GM18858 (cell line): ENCODE data around the gene NME7.
"Not testable (repeated sequence)": the region's sequence is repeated elsewhere in the genome, so short reads cannot be mapped to it uniquely, and the experiment has no call there.

Experiments used
- ATAC-seq: cut with Tn5 transposase; IDR thresholded peaks from one replicate; pipeline ENCODE4 v1.9.1; 2021; ENCODE audit not compliant: unreplicated experiment

The NME7 gene, protein sequence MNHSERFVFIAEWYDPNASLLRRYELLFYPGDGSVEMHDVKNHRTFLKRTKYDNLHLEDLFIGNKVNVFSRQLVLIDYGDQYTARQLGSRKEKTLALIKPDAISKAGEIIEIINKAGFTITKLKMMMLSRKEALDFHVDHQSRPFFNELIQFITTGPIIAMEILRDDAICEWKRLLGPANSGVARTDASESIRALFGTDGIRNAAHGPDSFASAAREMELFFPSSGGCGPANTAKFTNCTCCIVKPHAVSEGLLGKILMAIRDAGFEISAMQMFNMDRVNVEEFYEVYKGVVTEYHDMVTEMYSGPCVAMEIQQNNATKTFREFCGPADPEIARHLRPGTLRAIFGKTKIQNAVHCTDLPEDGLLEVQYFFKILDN

DNA sequence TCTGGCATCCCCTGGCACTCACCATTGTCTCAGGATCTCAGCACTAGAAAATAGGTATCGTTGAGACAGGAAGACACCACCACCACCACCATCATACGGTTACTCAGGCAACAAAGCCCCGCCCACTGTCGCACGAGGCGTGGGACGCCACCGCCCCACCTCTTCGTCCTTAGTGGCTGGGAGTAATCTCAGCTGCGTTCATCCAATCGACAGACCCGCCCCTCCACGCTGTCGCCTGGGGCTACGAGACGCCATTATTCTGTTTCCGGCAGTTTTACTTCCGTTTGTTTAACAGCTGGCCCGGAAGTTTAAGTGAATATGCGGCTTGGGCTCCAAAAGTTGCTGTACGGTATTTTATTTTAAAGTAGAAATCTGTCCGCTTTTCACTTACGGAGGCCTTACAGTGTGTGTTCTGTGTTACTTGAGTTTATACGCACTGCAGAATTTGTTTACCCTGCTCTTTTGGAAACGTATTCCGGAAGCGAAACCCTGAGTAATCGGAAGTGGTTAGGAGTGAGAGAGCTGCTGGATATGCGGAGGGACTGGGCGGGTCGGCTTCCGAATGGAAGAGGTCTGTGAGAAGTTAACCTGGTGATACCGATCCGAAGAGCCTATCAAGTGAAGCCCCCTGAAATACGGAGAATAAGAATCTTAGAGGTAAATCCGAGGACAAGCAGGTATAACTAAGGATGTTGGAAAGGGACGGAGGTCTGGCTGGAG lies at the start of gene NME7, which contains the start of gene BLZF1:
TSS of gene NME7 (minus strand) at position 112 of the 720 bp plus-strand sequence. CDS start at position 25, 87 bp downstream.
TSS of gene BLZF1 (plus strand) at position 510 of the 720 bp plus-strand sequence. CDS start 1,328 bp downstream, outside the sequence.
- peak; percentile 83 for ATAC-seq

DNA sequence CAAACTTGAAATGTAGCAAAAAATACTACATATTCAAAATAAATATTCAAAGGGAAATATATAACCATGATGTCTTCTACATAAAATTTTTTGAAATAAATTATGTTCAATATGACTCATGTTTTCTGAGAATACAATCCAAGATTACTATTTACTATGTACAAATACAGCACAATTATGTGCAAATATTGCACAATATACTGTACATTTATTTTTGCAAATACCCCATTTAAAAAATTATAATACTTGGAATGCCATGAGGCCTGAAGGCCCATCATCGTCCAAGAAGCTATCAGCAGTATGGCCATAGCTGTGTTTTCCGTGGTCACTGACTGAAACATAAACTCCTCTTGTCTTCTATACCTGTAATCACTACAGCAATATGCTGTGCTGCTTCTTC lies 47.4 kb upstream of the NME7 start:
- no peak for ATAC-seq

DNA sequence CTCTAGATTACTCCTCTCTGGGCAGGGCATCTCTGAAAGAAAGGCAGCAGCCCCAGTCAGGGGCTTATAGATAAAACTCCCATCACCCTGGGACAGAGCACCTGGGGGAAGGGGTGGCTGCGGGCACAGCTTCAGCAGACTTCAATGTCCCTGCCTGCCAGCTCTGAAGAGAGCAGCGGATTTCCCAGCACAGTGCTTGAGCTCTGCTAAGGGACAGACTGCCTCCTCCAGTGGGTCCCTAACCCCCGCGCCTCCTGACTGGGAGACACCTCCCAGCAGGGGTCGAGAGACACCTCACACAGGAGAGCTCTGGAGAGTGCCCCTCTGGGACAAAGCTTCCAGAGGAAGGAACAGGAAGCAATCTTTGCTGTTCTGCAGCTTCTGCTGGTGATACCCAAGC lies 40.7 kb upstream of the NME7 start:
- not testable (repeated sequence) for ATAC-seq

DNA sequence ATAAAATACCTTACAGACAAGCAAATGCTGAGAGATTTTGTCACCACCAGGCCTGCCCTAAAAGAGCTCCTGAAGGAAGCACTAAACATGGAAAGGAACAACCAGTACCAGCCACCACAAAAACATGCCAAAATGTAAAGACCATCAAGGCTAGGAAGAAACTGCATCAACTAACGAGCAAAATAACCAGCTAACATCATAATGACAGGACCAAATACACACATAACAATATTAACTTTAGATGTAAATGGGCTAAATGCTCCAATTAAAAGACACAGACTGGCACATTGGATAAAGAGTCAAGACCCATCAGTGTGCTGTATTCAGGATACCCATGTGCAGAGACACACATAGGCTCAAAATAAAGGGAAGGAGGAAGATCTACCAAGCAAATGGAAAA lies 35.0 kb upstream of the NME7 start:
- not testable (repeated sequence) for ATAC-seq

DNA sequence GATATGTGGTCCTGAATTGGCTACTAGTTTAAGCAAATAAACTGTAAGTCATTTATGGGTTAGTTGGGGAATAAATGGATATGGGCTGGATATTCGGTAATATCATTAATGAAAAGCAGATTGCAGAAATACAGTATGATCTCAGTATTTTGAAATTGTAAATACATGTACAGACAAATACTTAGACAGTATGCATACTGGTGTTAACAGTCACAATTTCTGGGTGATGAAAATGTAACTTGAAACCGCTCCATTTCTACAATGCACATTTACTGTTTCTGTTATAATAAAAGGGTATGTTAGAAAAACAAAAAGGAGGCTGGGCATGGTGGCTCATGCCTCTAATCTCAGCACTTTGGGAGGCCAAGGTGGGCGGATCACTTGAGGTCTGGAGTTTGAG lies 28.4 kb upstream of the NME7 start:
- no peak for ATAC-seq

DNA sequence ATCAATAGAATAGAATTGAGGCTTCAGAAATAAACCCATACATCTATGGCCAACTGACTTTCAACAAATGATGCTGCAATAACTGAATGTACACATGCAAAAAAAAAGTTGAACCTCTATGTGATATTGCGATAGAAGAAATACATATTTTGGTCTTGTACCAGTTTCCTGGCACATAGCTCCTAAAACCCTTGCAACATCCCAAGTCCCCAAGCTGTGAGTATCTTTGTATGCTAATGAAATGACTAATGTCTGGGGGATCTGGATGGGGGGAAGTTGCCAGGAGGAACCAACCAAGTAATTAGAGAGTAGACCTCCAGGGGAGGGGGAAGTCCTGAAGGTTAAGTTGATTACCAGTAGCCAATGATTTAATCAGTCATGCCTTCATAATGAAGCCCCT lies 24.8 kb upstream of the NME7 start:
- ATAC-seq, result no peak

DNA sequence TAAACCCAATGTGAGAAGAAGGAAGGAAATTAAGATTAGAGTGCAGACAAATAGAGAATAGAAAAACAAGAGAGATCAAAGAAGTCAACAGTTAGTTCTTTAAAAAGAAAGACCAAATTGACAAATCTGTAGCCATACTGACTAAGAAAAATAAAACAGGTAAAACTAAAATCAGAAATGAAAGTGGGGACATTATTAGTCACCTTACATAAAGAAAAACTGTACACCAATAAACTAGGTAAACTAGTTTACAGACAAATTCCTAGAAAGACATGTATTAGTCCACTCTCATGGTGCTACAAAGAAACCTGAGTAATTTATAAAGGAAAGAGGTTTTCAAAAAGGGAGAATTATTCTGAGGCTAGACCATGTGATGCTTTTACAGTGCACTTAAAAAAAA lies 22.7 kb upstream of the NME7 start:
- peak; percentile 91 for ATAC-seq

DNA sequence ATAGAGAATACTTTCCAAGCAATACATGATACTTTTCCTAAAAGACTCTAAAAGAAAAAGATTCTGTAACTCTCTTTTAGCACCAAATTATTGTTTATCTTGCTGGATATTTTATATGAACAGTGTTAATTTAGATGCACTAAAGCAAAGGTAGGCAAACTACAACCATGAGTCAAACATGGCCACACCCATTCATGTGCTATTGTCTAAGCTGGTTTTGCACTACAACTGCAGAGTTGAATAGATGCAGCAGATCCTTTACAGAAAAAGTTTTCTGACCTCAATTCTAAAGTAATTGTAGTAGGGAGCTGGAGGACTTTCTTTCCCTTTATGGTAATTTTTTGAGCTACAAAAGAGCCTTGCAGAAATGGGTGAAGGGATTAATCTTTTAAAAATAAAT lies 19.8 kb upstream of the NME7 start:
- ATAC-seq, result no peak

DNA sequence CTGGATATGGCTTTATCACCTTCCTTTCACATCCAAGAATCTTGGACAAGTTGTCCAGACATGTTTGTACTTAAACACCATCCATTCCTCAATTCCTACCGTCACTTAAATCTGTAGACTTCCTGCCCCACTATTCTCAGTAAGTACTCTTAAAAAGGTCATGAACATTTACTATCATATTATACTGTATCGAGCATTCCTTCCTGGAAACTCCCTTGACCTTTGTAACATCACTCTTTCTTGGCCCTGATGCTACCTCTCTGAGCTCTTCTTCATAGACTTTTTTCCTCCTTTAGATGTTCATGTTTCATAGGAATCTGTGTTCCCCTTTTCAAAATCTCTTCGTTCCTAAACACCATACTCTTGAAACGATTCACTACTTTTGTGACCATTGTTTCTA lies 15.9 kb upstream of the NME7 start:
- ATAC-seq, result no peak

DNA sequence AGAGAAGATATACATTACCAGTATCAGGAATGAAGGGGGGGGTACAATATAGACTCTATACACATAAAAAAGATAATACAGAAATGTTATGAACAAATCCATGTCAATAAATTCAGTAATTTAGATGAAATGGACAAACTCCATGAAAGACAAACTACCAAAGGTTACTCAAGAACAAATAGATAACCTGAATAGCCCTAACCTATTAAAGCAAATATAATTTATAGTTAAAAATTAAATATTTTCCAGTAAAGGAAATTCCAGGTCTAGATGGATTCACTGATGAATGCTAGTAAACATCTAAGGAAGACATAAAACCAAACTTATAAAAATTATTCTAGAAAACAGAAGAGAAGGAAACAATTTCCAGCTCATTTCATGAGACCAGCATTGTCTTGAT lies 13.6 kb upstream of the NME7 start:
- no peak for ATAC-seq

DNA sequence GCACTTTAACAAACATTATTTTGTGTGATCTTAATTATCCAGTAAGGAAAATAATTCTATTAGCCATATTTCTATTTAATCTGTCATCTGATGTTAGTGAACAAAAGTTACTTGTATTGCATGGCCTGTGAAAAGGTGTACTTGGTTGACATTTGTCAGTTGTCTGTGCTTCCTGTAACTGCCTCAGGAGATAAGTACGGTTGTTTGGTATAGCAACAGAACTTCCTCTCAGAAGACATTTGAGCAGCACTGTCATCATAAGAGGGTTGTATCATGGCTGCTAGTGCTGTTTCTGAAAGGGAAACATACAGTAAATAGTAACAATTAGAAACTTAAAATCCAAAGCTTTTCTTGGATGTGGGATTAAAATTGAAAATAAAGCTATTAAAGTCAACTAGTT lies 3.8 kb upstream of the NME7 start:
- ATAC-seq, result no peak

DNA sequence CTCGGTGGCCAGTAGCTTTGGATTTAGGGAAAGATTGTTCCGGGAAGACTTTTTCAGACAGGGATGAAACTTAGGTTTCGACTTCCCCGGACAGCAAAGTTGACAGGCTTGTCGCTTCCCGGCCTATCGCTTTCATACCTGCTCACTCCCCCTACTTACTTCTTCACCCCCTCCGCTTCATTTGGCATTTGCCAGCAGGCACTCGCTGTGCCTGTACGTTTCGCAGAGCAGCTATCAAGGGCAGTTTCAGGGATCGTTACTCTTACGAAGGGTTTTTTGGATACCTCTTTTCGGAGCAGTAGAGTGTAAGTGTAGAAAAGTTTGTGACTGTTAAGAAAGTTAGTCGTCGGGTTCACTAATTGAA lies 791 bp upstream of the NME7 start:
- no peak for ATAC-seq

DNA sequence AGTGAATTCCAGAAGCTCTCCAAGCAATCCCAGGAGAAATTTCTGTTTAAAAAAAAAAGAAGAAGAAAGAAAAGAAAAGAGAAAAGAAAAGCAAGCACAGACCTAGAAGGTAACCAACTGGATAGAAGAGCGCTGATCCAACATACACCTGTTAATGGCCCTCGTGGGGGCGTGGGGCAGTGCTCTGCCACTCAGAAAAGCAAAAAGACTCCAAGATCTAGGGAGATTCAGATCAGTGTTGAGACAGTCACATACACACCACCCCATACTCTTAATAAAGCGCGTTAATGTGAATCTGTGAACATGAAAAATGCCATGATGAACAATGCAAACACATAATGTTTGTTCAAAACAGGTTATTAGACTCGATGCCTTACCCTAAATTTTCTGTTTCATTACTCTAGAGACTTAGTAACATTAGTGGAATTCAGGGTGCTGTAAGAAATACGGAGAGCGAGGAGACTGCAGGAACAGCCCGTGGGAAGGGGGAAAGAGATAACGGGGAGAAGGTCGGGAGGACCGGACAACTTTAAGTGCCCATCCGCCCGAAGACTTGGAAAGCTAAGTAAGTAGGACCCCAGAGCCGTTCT lies 406 bp downstream of the NME7 start:
- no peak for ATAC-seq

DNA sequence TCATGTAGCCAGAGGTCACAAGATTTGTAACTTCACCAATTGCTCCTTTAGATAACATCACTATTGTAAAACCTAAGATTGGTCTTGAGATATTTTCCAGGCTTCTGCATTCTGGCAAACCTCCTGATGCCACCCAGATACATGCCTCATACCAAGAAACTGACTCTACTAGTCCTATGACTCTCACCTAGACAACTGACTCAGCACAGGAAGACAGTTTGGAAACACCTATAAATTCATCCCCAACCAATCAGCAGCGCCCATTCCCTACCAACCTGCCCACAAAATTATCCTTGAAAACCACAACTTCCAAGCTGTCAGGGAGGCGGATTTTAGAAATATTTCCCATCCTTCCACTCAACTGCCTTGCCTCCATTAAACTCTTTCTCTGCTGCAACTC lies 2.6 kb downstream of the NME7 start:
- ATAC-seq, result no peak

DNA sequence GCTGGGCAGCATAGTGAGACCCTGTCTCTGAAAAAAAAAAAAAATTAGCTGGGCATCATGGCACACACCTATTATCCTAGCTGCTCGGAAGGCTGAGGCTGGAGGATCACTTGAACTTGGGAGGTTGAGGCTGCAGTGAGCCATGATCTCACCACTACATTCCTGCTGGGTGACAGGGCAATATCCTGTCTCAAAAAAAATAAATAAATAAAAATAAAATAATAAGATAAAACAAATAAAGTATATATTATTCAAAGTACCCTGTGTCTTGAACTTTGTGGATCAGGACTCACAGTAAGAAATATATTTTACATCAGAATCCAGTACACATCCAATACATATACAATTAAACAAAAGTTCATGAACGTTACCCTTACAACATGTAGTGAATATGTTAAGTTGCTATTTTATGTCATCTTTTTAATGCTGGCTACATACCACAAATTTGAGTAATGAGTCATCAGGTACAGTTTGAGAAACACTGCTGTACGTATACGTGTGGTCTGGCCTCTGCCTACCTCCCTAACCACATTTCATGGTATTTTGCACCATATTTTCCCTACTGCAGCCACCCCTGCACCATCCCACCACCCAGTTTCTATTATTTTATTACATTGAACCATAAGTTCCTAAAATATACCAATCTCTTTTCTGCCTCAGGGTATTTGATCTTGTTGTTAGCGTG lies 4.4 kb downstream of the NME7 start:
- ATAC-seq, result peak; percentile 42

DNA sequence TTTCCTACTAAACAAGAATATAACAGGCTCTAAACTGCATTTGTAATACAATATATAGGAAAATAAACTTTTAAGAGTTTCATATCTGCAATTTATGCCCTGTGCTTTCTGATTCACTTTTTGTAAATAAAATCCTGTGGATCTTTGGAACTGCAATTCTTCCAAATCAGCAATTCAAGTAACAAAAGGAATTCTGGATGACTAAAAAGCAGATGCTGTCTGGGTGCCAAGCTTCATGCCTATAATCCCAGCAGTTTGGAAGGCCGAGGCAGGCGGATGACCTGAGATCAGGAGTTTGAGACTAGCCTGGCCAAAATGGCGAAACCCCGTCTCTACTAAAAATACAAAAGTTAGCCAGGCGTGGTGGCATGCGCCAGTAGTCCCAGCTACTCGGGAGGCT lies 6.3 kb downstream of the NME7 start:
- no peak for ATAC-seq

DNA sequence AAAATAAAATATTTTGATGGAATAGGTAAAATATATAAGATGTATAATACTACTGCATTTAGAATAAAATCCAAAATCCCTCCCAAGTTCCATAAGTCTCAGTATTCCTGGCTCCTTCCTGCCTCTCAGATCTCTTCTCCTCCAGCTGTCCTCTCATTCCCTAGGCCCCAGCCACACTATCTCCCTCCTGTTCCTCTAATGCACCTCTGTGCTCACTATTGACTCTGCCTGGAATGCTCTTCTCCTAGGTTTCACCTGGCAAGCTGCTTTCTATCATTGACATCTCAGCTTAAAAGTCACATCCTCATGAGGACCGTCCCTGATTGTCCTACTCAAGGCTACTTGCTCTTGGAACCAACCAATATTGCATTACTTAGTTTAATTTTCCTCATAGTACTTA lies 7.2 kb downstream of the NME7 start:
- no peak for ATAC-seq

DNA sequence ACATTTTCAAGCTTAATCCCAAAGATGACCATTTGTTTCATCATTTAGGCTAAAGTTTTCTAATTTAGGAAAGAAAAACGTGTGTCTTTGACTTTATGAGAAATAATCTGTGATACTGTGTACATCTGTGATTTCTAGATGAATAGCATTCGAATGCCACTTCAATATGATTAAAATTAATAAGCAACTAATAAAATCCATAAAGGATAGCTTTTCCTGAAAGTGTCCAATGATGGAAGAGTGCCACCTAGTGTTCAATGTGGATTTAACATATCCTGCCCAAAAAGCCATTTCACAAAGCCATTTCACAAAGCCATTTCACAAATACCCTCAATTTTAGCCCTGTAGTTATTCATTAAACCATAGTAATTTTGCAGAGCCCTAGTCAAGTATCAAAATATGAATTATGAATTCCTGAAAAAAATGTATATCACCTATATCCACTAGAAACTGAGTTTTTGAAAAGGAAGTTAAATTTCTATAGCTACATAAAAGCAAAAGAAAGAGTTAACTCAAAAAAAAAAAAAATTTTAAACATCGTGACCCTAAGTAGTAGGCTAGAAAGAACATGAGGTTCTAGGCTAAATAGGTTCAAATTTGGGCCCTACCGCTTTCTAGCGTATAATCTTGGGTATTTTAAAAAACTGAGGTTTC lies 19.1 kb downstream of the NME7 start:
- ATAC-seq, result no peak

DNA sequence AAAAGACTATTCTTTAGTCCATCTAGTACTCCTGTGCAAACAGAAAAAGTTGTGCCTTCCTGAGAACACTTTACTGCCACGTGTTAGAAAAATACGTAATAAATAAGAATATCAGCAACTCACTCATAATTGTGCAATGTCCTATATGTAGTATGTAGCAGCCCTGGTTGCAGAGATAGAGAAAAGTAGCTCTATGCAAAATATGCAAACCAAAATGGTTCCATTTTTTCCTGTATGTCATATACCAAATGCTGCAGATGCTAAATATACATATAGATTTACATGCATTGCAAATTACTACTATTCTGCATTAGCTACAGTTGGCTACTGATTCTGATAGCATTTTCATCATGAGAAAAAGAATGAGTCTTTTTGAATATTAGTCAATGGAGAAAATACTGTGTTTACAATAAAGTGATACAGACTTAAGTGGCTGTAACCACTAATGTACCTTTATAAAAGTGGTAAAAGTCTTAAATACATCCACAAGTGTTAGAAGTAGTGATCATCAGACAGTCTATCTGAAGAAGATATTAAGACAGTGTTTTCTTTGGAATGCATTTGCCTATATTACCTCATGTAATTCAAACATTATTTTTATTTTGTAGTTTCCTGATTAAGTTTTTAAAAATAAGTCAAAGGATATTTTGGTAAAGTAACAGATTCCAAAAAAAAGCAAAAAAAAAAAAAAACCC lies 19.8 kb downstream of the NME7 start:
- ATAC-seq, result no peak

DNA sequence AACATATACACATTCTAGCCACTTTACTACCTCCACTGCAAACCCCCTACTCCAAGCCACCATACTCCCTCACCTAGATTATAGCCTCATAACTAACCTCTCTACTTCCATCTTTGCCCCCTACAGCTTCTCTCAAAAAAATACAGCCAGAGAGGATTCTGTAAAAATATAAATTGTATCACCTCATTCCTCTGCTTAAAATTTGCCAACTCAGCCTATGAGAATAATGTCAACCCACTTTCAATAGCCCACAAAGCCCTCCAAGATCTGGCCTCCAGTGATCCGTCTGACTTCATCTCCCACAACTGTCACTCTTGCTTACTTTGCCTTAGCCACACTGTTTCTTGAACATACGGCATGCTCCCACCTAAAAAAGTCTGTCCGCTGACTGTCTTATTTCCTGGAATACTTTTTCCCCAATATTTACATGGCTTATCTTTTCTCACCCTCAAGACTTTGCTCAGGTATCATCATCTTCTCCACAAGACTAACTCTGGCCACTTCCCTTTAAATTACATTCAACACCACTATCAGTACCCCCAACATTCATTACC lies 21.5 kb downstream of the NME7 start:
- no peak for ATAC-seq
